UCSD-AML1 (cell line): ENCODE results near the gene TLR1.

ENCODE experiments used
- DNase-seq: peaks from one replicate; lab custom pipeline; 2025; ENCODE audit not compliant: unreplicated experiment; lab: John Stamatoyannopoulos, UW

Gene TLR1, protein sequence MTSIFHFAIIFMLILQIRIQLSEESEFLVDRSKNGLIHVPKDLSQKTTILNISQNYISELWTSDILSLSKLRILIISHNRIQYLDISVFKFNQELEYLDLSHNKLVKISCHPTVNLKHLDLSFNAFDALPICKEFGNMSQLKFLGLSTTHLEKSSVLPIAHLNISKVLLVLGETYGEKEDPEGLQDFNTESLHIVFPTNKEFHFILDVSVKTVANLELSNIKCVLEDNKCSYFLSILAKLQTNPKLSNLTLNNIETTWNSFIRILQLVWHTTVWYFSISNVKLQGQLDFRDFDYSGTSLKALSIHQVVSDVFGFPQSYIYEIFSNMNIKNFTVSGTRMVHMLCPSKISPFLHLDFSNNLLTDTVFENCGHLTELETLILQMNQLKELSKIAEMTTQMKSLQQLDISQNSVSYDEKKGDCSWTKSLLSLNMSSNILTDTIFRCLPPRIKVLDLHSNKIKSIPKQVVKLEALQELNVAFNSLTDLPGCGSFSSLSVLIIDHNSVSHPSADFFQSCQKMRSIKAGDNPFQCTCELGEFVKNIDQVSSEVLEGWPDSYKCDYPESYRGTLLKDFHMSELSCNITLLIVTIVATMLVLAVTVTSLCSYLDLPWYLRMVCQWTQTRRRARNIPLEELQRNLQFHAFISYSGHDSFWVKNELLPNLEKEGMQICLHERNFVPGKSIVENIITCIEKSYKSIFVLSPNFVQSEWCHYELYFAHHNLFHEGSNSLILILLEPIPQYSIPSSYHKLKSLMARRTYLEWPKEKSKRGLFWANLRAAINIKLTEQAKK

GRCh38 chr4:38804654-38805295 lies at the start of gene TLR1:
Gene TLR1 (minus strand): TSS chr4:38804791. CDS start chr4:38798831, 5,960 bp downstream.
- DNase-seq, result no peak

DNA sequence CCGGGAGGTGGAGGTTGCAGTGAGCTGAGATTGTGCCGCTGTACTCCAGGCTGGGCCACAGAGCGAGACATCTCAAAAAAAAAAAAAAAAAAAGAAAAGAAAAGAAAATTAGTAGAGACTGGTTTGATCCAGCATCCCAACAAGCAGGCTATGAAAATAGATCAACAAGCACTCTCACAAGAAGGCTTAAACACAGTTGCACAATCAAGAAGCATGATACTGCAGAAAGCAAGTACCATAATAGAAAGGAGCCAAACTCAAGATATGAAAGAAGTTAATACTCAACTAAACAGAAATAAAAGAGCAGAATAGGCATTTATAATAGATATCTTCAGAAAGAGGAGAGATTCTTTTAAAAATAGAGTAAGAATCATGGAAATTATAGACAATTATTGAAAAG lies 41.4 kb upstream of the TLR1 start:
- no peak for DNase-seq

GRCh38 chr4:38842994-38843393 lies 38.4 kb upstream of the TLR1 start:
- DNase-seq, result no peak

DNA sequence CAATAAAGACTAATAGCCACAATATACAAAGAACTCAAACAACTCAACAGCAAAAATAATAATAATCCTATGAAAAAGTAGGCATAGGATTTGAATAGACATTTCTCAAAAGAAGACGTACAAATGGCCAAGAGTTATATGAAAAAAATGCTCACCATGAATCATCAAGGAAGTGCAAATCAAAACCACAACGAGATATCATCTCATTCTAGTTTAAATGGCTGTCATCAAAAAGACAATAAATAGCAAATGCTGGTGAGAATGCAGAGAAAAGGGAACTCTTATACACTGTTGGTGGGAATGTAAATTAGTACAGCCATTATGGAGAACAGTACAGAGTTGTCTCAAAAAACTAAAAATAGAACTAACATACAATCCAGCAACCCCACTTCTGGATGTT lies 33.3 kb upstream of the TLR1 start:
- DNase-seq, result no peak

DNA sequence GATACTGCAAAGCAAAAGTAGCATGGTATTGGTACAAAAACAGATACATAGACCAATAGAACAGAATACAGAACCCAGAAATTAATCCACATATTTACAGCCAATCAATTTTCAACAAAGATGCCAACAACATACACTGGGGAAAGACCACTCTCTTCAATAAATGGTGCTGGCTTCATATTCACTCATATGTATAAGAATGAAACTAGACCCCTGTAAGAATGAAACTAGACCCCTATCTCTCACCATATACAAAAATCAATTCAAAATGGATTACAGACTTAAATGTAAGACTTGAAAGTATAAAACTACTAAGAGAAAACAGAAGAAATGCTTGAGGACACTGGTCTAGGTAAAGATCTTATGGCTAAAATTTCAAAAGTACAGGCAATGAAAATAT lies 32.7 kb upstream of the TLR1 start:
- no peak for DNase-seq

DNA sequence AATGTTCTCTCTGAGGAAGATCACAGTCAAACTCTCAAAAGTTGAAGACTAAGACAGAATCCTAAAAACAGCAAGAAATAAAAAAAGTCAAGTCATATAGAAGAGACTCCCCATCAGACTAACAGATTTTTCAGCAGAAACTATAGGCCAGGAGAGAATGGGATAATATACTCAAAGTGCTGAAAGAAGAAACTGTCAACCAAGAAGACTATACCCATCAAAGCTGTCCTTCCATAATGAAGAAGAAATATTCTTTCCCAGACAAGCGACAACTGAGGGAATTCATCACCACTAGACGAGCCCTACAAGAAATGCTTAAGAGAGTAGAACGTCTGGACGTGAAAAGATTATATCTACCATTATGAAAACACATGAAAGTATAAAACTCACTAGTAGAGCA lies 30.0 kb upstream of the TLR1 start:
- no peak for DNase-seq

- DNase-seq, result no peak
Measured at GRCh38 chr4:38832624-38833528, 28.3 kb upstream of the TLR1 start.

GRCh38 chr4:38832206-38832605 lies 27.6 kb upstream of the TLR1 start:
- no peak for DNase-seq

DNA sequence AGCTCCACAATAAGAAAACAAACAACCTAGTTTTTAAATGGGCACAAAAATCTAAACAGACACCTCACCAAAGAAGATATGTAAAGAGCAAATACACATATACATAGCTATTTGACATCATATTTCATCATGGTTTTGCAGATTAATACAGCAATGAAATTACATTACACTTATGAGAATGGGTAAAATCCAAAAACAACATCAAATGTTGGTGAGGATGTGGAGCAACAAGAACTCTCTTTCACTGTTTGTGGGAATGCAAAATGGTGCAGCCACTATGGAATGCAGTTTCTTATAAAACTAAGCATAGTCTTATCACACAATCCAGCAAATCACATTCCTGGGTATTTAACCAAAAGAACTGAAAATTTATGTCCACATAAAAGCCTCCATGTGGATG lies 27.1 kb upstream of the TLR1 start:
- no peak for DNase-seq

- no peak for DNase-seq
Measured at GRCh38 chr4:38829237-38829636, 24.6 kb upstream of the TLR1 start.

GRCh38 chr4:38823766-38824165 lies 19.2 kb upstream of the TLR1 start:
- DNase-seq, result no peak

DNA sequence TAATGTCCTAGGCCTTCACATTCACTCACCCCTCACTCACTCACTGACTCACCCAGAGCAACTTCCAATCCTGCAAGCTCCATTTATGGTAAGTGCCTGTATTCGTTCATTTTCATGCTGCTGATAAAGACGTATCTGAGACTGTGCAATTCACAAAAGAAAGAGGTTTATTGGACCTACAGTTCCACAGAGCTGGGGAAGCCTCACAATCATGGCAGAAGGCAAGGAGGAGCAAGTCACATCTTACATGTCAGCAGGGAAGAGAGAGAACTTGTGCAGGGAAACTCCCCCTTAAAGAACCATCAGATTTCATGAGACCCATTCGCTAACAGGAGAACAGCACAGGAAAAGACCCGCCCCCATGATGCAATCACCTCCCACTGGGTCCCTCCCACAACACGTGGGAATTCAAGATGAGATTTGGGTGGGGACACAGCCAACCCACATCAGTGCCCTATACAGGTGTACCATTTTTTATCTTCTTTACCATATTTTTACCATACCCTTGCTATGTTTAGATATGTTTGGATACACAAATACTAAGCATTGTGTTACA lies 18.2 kb upstream of the TLR1 start:
- DNase-seq, result no peak

DNA sequence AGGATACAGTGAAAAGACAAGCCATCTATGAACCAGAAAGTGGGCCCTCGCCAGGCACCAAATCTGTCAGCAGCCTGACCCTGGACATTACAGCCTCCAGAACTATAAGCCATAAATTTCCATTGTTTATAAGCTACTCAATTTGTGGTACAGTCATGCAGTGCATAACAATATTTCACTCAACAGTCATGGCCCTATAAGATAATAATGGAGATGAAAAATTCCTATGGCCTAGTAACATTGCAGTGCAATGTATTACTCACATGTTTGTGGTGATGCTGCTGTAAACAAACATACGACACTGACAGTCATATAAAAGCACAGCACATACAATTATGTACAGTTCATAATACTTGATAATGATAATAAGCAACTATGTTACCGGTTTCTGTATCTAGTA lies 17.1 kb upstream of the TLR1 start:
- no peak for DNase-seq

GRCh38 chr4:38820329-38821061 lies 15.9 kb upstream of the TLR1 start:
- DNase-seq, result no peak

GRCh38 chr4:38819569-38819968 lies 15.0 kb upstream of the TLR1 start:
- no peak for DNase-seq

GRCh38 chr4:38818441-38818976 lies 13.9 kb upstream of the TLR1 start:
- DNase-seq, result no peak

DNA sequence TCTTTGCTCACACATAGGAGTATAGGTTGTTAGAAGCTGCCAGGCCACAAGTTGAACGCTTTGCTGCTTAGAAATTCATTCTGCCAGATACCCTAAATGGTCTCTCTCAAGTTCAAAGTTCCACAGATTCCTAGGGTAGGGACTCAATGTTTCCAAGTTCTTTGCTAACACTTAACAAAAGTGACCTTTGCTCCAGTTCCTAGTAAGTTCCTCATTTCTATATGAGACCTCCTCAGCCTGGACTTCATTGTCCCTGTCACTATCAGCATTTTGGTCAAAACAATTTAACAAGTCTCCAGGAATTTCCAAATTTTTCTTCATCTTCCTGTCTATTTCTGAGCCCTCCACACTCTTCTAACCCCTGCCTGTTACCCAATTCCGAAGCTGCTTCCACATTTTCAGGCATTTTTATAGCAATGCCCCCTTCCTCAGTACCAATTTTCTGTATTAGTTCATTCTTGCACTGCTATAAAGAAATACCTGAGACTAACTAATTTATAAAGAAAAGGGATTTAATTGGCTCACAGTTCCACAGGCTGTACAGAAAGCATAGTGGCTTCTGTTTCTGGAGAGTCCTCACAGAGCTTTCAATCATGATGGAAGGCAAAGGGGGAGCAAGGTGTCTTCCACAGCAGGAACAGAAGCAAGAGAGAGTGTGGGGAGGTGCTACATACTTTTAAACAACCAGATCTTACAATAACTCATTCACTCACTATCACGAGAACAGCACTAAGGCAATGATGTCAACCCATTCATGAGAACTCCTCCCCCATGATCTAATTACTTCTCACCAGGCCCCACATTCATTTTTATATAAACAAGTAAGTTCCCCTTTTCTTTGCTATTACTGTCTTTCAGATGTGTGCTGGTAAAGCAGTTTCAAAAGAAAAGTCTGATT lies 11.5 kb upstream of the TLR1 start:
- DNase-seq, result no peak

- no peak for DNase-seq
Measured at GRCh38 chr4:38814386-38814785, 9.8 kb upstream of the TLR1 start.

DNA sequence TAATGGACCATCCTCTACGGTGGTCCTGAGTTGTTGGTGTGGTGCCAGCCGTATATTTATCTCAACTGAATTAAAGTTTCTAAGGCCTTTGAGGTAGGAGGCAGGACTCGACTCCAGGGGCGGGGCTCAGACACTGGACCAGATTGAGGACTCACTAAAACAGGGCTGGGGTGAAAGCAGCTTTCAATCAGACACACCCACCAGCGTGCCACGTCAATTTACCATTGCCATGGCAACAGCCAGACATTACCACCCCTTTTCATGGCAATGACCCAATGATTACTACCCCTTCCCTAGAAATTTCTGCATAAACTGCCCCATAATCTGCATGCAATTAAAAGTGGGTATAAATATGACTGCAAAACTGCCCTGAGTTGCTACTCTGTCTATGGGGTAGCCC lies 6.7 kb upstream of the TLR1 start:
- no peak for DNase-seq
